Right lobe of liver (tissue), 6 donors: ENCODE data around the gene PPP1R1A. TPM values are rescaled to one million over a fixed set of nuclear protein-coding genes. Genes with fewer than 3 reads are reported as not detected.

Experiments used
- ATAC-seq, 4 donors: fragments of 200-7000 bp; cut with Tn5 transposase; one replicate each; pipeline ENCODE4 v1.9.1; 2020; ENCODE audit warnings: mild to moderate bottlenecking in 4 of 4, moderate library complexity in 4 of 4
- DNase-seq, 3 donors: peaks; one replicate each; pipeline ENCODE4 v3.0.0-alpha.2; 2020
- H3K27ac ChIP-seq, 3 donors: fragments of 200-600 bp; one replicate each; pipeline ENCODE4 v1.8.0; 2022
- H3K27me3 ChIP-seq, 2 donors: fragments of 200-600 bp; one replicate each; pipeline ENCODE4 v1.8.0; 2022
- H3K36me3 ChIP-seq, 4 donors: fragments of 200-600 bp; sonication (generic) in 1 of 4; one replicate each; pipeline versions ENCODE4 v1.5.1 to v1.8.0; 2017 to 2022; ENCODE audit warnings: control low read depth in 1 of 4
- H3K4me1 ChIP-seq, 4 donors: fragments of 200-600 bp; sonication (generic) in 1 of 4; one replicate each; pipeline versions ENCODE4 v1.5.1 to v1.8.0; 2017 to 2022; ENCODE audit warnings: control low read depth in 1 of 4
- H3K4me3 ChIP-seq, 3 donors: fragments of 200-600 bp; one replicate each; pipeline ENCODE4 v1.8.0; 2022
- H3K9me3 ChIP-seq, 4 donors: fragments of 200-600 bp; sonication (generic) in 1 of 4; one replicate each; pipeline versions ENCODE4 v1.5.1 to v1.8.0; 2017 to 2022; ENCODE audit warnings: control low read depth in 1 of 4
- CTCF ChIP-seq, 4 donors: fragments of 200-600 bp in 3 of 4; fragments of 450-650 bp in 1 of 4; IDR thresholded peaks; one replicate each; pipeline versions ENCODE4 v1.5.1 to v1.8.0; 2016 to 2022; ENCODE audit warnings: antibody characterized with exemption in 4 of 4, mild to moderate bottlenecking in 2 of 4
- POLR2A ChIP-seq: fragments of 450-650 bp; IDR thresholded peaks from one replicate; pipeline ENCODE4 v1.6.1; 2017; ENCODE audit warnings: antibody characterized with exemption, mild to moderate bottlenecking
- WGBS: methylation state at CpG from one replicate; pipeline ENCODE4 v1.1.6; 2018; ENCODE audit warnings: low coverage, low lambda C conversion rate; ENCODE audit not compliant: insufficient coverage; ENCODE audit errors: missing lambda C conversion rate; 5-methylcytosine and 5-hydroxymethylcytosine counted together
- intact Hi-C, 2 donors: fragments of 100-400 bp; cut with DNase I; formaldehyde crosslinking; loops; one replicate each; pipeline versions ENCODE4 v1.11.2 to v1.14.1; 2022
- total RNA-seq, 6 experiments: library from RNA; depleted of rRNA in 2 of 6; stranded (reverse); fragments of >200 nt in 2 of 6; fragmentation: NEBNext Ultra II Directional in 3 of 6; extraction: Animal tissue kit (Norgen Biotek cat#: 25700) in 3 of 6; gene quantifications; one replicate each; pipeline versions ENCODE4 v1.1.0 to v1.2.4, GENCODE V29; 2016 to 2023
- donor health status: DM: no; HTN: yes; CAD: no.
- donor health status: DM: no; HTN: no; CAD: no.
- donor health status: DM: no; HTN: no; CAD: no.
- donor health status: DM: no; HTN: yes; CAD: no.
- donor health status: DM: no; HTN: yes; CAD: no.

The PPP1R1A gene
- total RNA-seq, 6 experiments from 2014 or later, result 15.6 to 153 (median 54.5) TPM

- no peak overlapping the region for H3K27ac ChIP-seq
- H3K4me1 ChIP-seq, result no peaks in the 10 kb centered on the region
- no peak for TF ChIP-seq CTCF (IDR thresholded peaks at IDR 0.05)
- no peak for TF ChIP-seq POLR2A
- intact Hi-C loops, result no loop called here
- ATAC-seq, result no peak
- no peaks in the 10 kb centered on the region for H3K9me3 ChIP-seq
- DNase-seq, result no peak
- no peaks in the 10 kb centered on the region for H3K27me3 ChIP-seq
- WGBS, result 86% methylated on average over 2 of the region's 2 CpGs
- H3K36me3 ChIP-seq, result no peaks in the 10 kb centered on the region
- no peak overlapping the region for H3K4me3 ChIP-seq
These were observed 41.5 kb upstream of the PPP1R1A start for GRCh38 chr12:54629925-54630324.

- ATAC-seq (no peak), DNase-seq (no peak)
- TF ChIP-seq CTCF (IDR thresholded peaks at IDR 0.05), result no peak
- no peak for TF ChIP-seq POLR2A
- Histone ChIP-seq H3K9me3 (no peaks in the 10 kb centered on the region), H3K4me1 (peaks cover 0 to 3% (median 0%) of the 10 kb centered on the region in 4 donors), H3K4me3 (no peak overlapping the region), H3K27ac (no peak overlapping the region), H3K27me3 (no peaks in the 10 kb centered on the region), H3K36me3 (no peaks in the 10 kb centered on the region)
- 75% methylated on average over 2 of the region's 3 CpGs for WGBS
- intact Hi-C loops, result no loop called here
These were observed 39.9 kb upstream of the PPP1R1A start for GRCh38 chr12:54628186-54628846.

- Histone ChIP-seq H3K4me3 (no peak overlapping the region), H3K27me3 (no peaks in the 10 kb centered on the region), H3K36me3 (no peaks in the 10 kb centered on the region), H3K4me1 (peaks cover 0 to 3% (median 0%) of the 10 kb centered on the region in 4 donors), H3K9me3 (no peaks in the 10 kb centered on the region), H3K27ac (no peak overlapping the region)
- intact Hi-C loops, result no loop called here
- ATAC-seq, result no peak
- no peak for TF ChIP-seq POLR2A
- TF ChIP-seq CTCF (IDR thresholded peaks at IDR 0.05), result no peak
- DNase-seq, result no peak
- 80% methylated on average over 3 of the region's 3 CpGs for WGBS
These were observed 38.8 kb upstream of the PPP1R1A start for GRCh38 chr12:54627304-54627703.

- Histone ChIP-seq H3K4me3 (no peak overlapping the region), H3K27ac (no peak overlapping the region), H3K4me1 (peaks cover 0 to 3% (median 0%) of the 10 kb centered on the region in 4 donors), H3K36me3 (no peaks in the 10 kb centered on the region), H3K9me3 (no peaks in the 10 kb centered on the region), H3K27me3 (no peaks in the 10 kb centered on the region)
- DNase-seq (no peak), ATAC-seq (no peak)
- no peak for TF ChIP-seq POLR2A
- no peak for TF ChIP-seq CTCF (IDR thresholded peaks at IDR 0.05)
- intact Hi-C loops, result no loop called here
These were observed 37.1 kb upstream of the PPP1R1A start for GRCh38 chr12:54625598-54625997.
